Activated CD8-positive, alpha-beta memory T cell treated with anti-CD3 and anti-CD28 coated beads for 1 hour (primary cell): ENCODE results near the gene MIDN.
"Not testable (repeated sequence)": the region's sequence is repeated elsewhere in the genome, so short reads cannot be mapped to it uniquely, and the experiment has no call there.

Experiments
- DNase-seq, 2 donors: peaks; one replicate each; pipeline ENCODE4 v3.0.0-alpha.2; 2020; ENCODE audit warnings: low read depth in 1 of 2; ENCODE audit errors: extremely low read depth in 1 of 2

MIDN gene

DNA sequence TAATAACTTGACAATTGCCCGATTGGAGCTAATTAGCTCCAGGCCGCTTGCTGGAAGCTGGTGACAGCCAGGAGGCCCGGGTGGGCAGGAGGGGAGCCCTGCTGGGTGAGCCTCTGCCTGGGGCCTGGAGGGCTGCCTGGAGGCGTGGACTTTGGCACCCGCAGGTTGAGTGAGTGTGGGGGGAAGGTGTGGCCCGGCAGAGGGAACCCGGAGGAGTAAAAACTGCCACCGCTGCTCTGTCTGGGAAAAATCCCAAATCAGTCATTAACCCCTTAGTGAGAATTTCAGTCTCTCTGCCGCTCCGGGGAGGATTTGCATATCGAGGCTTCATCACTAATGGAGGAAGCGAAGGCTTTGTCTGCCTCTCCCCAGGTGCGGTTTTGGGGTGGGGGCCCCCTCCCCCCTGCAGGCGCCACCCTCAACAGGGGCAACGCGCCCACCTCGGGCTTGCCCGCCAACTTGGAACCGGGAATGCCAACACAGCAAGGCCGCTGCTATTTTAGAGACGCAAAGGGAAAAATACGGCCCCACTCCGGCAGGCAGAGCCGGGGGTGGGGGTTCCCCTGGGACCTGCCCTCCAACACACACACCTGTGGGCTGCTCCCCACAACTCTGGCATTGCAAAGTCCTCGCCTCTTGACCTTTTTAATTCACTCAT, 43.5 kb downstream of the MIDN start:
- no peak for DNase-seq

DNA sequence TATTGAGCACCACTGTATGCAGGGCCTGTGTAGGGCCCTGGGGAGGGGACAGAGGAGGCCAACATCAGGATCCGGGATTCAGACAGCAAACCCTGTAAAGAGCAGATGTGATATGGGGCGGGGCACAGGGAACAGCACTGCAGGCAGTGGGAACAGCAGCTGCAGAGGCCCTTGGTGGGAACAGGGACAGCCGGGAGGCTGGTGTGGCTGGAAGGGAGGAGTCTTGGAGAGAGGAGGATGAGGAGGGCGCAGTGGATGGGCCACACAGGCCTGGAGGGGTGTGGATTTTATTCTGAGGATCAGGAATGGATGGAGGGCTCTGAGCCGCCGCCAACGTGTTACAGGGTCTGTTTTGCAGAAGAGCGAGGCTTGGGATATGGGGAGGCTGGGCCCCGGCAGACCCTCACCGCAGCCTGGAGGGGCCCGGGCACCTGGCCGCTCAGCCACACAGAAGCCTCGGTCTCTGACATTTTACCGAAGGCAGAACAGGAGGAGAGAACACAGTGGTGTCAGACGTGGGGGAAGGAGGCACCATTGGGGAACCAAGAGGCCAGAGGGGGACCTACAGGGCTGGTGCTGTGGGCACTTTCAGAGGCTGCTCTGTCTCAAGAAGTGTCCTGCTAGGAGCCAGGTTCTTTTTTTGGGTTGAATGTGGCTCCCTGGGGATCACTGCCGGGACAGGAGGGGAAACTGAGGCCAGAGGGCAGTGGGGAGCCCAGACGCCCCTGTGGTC, 44.2 kb downstream of the MIDN start:
- DNase-seq, result no peak

DNA sequence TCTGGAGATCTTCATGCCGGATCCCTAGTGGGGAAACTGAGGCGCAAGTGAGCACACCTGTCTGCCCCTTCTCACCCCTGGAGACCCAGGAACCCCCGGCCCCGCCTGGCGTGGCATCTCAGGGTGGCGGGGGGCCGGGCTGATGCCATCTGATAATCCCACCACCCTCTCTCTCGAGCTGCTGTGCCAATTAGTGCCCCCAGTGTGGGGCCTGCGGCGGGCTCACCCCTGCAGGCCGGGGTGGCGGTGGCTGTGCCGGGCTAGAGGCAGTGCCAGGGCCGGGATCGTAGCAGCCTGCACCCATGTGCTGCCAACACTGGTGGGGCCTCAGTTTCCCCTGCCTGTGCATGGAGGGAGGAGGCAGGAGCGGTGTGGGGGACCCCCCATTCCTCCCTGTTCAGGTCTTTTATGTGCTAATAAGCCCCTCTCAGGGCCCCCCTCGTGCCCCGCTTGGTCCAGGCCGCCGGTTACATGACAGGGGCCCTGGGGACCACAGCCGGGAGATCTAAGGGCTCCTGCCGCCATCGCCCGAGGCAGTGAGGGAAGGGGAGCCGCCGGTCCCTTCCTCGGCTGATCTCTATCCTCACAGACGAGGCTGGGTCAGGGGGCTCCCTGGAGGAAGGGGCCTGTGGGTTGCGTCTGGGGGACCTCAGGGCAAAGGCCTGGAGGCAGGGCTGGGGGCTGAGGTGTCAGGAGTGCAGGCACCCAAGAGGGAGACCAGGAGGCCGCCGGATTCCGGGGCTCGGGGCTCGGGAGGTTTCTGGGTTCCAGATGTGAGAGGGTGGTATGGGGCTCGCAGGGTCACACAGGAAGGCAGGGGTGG, 45.6 kb downstream of the MIDN start:
- no peak for DNase-seq

DNA sequence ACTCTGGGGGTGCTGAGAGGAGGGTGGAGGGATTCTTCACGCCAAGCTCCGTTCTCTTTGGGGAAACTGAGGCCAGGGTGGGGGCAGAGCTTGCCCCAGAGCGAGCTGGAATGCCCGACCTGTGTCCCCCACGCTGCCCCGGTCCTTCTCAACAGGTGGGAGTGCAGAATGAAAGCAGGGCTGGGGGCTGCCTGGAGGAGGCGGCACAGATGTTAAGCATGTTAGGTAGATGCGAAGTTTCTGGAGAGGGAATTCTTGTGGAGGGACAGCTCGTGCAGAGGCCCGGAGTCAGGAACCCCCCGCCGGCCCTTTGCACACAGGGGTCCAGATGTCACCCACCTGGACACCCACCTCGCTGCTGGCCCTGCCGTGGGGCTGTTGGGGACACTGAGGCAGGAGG, 46.3 kb downstream of the MIDN start:
- no peak for DNase-seq

DNA sequence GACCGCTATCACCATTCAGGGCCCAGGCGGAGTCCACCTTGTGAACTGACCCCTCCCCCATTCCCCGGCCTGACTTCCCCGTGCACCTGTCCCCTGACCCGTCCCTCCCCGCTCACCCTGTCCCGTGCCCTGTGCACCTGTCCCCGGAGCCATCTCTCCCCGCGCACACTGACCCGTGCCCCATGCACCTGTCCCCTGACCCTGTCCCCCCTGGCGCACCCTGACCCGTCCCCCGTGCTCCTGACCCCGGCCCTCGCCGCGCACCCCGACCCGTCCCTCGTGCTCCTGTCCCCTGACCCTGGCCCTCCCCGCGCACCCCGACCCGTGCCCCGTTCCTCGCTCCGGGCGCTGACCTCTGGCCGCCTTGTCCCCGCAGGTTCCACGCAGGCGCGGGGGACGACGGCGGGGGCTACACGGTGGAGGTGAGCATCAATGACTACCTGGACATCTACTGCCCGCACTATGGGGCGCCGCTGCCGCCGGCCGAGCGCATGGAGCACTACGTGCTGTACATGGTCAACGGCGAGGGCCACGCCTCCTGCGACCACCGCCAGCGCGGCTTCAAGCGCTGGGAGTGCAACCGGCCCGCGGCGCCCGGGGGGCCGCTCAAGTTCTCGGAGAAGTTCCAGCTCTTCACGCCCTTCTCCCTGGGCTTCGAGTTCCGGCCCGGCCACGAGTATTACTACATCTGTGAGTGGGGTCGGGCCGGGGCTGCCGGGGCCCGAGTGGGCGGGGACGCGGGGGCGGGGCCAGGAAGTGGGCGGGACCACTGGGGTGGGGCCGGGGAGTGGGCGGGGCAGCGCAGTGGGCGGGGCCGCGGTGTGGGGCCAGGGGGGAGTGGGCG, 47.0 kb downstream of the MIDN start:
- DNase-seq, result peak in 1 of 2 donors; percentile 44

DNA sequence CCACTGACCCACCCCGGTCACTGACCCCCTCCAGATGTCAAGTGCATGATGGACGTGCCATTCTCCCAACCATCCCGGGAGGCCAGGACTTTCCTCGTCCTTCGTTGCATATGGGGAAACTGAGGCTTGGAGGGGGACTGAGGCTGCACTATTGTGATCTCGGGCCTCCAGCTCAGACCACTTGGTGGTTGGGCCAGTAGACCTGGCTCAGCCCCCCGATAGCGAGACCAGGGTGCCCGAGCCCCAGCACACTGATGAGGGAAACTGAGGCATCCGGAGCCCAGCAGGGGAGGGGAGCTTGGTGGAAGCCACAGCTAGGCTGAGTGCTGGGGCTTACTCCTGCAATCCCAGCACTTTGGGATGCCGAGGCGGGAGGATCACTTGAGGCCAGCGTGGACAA, 47.7 kb downstream of the MIDN start:
- no peak for DNase-seq

DNA sequence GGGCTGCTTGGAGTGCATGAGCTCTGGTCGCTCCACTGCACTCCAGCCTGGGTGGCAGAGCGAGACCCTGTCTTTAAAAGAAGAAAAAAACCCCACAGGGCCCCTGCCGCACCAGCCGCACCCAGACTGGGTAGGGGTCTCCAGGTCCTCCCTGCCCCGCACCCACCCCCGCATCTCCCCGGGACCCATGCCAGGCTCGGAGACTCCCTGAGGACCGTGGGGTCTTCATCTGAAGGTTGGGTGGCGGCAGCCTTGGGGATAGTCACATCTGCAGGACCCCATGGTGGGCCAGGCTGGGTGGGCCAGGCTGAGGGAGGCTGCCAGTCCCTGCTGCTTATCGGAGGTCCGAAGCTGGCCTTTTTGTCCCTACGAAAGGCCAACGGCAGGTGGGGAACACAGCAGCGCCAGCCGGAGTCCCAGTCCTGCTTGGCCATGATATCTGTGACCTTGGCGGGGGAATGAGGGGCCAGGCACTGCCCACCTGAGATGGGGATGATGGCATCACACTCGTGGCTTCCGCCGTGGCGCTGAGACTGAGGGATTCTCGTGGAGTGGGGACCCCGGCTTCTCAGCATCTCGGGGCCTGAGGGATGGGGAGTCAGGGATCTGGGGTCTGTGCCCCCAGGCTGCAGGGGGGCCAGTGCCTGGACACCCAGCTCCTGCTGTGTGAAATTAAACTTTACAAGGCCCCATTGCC, 48.3 kb downstream of the MIDN start:
- DNase-seq, result no peak

DNA sequence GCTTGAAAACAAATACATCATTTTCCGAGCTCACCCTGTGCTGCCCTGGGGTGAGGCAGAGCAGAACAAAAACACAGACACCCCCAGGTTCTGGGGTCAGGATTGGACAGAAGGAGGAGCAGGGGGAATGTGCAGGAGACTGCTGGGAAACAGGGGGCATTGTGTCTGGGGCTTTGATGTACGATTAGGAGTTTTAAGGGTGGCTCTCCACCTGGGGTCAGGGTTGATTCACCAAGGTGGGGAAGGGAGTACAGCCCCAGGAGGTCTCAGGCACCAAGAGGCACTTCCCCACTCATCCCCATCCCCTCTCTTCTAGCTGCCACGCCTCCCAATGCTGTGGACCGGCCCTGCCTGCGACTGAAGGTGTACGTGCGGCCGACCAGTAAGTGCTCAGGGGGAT, 49.9 kb downstream of the MIDN start:
- no peak for DNase-seq

DNA sequence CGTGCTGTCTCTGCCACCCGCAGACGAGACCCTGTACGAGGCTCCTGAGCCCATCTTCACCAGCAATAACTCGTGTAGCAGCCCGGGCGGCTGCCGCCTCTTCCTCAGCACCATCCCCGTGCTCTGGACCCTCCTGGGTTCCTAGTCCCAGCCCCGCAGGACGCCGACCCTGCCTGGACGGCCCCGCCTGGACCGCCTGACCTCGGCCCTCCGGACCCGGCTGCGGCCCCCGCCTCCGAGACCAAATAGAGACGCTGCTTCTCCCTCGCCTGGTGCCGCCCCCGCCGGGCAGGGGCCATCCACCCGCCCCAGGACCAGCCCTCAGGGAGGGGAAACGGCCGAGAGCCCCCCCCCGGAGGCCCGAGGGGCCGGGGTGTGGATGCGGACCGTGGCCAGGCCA, 51.4 kb downstream of the MIDN start:
- no peak for DNase-seq

DNA sequence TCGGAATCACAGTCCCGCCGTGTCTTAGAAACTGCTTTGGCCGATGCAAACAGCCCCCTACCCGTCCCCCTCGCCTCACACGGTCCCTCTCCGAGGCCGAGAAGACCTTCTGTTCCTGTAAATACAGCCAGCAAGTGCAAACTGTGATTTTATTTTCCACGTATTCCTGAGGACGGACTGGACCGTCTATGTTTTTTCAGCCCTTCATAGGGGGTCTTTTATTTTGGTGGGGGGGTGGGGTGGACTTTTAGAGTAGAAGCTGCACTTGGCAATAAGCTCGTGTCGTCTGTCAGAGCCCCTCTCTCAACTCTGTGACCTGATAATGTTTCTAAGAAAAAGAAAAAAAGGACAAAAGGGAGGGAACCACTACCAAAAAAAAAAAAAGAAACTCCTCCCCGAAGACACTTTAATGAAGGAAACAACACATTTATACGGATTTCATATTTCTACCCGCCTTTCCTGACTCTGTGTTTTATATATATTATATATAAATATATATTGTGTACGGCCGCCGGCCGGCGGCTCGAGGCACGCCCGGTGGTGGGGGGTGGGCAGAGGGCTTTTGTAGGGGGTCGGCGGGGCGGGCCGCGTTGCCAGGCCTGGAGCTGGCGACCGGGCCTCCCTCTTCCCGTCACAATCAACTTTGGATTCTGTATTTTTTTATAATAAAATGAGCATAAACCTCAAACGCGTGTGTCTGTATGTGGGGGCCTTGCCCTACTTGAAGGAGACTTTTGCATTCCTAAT, 52.5 kb downstream of the MIDN start:
- no peak for DNase-seq

DNA sequence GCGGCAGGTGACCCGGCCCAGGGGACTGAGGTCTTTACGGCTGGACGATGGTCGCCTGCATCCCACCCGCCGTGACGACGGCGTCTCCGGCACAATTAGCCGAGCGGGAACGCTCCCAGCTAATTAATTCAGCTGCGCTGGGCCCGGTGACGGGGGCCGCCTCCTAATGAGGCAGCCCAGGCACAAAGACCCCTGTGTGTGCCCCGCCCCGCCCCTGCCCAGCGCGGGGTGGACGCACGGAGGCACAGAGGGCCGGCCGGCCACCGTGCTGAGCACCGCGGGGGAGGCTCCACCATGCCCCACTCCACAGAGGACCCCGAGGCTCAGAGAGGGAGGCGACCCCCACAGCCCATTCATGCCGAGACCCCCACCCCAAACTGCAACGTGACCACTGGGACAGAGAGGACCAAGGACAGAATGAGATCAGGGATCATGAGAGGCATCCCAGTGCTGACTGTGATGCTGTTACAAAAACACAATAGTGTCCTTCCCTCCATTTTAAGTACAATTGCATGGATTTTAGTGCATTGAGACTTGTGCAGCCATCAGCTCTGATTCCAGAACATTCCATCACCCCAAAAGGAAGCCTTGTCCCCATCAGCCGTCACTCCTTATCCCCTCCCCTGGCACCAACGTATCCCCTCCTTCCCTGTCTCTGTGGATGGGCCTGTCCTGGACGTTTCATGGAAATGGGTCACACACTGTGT, 54.3 kb downstream of the MIDN start:
- no peak for DNase-seq

DNA sequence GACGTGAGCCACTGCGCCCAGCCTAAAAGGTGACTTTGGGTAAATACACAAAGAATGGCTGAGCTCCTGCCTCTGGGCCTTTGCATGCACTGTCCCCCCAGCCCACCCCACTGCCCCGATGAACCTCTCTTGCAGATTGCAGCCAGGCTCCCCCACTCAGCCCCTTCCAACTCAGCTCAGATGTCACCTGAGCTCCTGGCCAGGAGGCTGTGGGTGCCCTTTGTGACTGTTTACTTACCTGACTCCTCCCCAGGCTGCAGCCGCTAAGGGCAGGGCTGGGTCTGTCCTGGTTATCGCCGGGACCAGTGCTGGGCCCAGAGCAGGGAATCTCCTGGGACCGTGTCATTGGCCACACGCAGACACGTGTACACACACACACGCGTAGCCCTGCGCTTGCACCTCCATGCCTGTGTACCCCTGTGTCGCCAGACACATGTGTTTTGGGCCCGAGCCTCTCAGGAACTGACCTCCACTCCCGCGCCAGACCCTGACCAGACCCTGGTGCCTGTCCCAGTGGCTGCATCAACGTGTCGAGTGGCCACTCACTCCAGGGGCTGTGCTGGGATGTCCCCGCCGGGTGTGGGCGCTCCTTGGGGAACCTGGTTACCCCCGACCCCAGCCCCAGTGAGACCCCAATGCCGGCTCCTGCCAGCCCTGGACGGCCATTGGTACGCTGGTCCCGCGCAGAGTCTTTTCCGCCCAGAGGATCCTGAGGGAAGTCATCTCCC, 56.0 kb downstream of the MIDN start:
- DNase-seq, result no peak

DNA sequence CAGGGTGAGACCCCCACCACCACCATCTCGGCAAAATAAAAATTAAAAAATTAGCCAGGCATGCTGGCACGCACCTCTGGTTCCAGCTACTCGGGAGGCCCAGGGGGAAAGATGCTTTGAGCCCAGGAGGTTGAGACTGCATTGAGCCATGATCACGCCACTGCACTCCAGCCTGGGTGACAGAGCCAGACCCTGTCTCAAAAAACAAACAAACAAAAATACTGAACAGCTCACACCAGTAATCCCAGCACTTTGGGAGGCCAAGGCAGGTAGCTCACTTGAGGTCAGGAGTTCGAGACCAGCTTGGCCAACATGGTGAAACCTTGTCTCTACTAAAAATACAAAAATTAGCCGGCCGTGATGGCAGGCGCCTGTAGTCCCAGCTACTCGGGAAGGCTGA, 57.0 kb downstream of the MIDN start:
- DNase-seq, result not testable (repeated sequence)

DNA sequence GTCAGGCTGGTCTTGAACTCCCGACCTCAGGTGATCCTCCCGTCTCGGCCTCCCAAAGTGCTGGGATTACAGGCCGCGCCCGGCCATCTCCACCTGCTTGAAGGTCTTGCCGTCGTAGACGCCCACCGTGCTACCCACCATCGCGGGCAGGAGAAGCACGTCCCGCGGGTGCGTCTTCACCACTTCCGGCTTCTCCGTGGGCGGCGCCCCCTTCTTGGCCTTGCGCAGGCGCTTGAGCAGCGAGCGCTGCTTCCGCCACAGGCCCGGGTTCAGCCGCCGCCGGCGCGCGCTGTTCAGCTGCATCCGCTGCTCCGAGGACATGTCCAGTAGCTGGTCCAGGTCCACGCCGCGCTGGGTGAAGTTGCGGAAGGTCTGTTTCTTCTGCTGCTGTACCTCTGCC, 58.9 kb downstream of the MIDN start:
- DNase-seq, result no peak

DNA sequence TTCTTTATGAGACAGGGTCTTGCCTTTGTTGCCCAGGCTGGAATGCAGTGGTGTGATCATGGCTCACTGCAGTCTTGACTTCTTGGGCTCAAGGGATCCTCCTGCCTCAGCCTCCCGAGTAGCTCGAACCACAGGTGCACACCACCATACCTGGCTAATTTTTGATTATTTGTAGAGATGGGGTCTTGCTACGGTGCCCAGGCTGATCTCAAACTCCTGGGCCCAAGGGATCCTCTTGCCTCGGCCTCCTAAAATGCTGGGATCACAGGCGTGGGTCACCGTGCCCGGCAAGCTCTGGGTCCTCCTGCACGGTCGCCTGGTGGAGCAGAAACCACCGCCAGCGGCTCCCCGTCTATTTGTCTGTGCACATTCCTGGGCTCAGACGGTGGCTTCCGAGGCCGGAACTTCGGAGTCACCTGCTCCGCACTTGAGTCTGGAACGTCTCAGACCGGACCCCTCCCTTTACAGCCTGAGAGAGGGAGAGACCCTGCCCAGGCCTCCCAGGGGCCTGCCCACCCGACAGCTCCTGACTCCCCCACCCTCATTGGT, 59.4 kb downstream of the MIDN start:
- DNase-seq, result no peak

DNA sequence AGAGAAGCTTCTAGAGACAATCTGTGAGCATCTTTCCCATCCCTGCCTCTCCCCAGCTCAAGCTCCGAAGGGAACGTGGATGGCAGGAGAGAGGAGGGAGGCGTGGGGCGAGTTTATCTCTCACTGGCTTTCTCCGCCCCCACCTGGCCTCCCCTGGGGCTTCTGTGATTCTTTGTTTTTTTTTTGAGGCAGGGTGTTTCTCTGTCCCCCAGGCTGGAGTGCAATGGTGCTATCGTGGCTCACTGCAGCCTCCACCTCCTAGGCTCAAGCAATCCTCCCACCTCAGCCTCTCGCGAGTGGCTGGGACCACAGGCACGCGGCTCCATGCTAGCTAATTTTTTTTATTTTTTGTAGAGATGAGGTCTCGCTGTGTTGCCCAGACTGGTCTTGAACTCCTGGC, 60.3 kb downstream of the MIDN start:
- DNase-seq, result no peak
